Measurements from ENCODE around the gene CUL1. TPM values are rescaled to one million over a fixed set of nuclear protein-coding genes. Genes with fewer than 3 reads are reported as not detected.

The CUL1 gene
- total RNA-seq, 2 experiments from 2014 or later = 46.9 to 48.7 TPM

DNA sequence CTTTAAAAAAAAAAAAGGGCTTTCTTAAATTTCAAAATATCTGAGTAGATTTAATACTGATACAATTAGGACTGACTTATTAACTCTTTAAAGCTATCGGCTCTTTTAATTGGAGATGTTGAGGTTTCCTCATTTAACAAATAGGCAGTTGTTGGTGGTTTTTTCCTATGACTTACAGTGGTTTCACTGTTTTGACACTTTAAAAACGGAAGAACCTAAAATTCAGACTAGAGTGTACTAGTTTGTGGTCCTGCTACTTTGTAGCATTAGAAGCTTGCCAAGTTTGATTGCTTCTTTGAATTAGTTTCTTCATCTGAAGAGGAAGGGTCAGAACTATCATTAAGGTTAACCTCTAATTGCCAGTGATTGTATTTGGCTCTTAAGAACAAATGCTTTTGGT is 27.7 kb downstream of the CUL1 start:
- ChIA-PET POLR2A (interaction anchor here (1.4 kb wide), 1 partner anchor 20 kb away, joined by 3 read pairs; no protein-coding TSS in a partner anchor), CTCF (interaction anchor here (0.9 kb wide), 1 partner anchor 47 kb away, joined by 3 read pairs; no protein-coding TSS in a partner anchor)
- H3K27ac Mint-ChIP-seq = peak overlapping the region; percentile 10

DNA sequence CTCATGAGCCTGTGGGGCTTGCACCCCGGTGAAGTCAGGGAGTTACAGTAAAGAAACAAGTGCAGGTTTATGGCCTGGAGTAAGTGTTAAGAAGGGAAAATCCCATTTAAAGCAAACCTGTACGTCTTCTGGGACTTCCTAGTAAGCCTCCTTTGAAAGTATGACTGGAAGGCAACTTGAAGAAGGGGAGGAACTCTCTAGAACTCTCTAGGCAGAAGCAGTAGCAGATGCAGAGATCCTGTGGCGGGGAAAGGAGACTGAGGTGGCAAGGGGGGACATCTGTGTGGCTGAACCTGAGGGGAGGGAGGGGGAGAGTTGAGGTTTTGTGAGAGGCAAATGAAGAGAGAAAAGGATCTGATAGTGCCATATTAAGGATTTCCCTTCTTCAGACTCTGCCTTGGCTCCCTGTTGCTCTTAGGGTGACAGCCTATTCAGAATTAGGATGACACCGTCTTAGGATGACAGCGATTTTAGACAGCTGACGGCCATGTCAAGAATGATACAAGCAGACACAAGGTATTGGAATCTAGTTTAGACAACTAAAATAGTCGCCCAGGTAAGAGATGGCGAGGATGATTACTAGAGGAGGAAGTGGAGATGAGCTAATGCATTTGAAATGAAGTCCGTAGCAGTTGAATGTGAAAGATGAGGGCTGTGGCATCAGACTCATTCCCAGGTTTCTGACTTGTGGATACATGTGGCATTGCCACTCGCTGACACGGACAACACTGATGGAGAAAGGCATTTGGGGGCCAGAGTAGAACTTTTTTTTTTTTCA is 29.0 kb downstream of the CUL1 start:
- CTCF ChIA-PET = no interaction called here
- Mint-ChIP-seq H3K27ac (no peak overlapping the region), H3K4me1 (peaks cover 45% of the 10 kb centered on the region), H3K27me3 (no peaks in the 10 kb centered on the region), H3K9me3 (no peaks in the 10 kb centered on the region), H3K4me3 (no peak overlapping the region), H3K36me3 (ENCODE audit: low read depth) (peaks cover 23% of the 10 kb centered on the region)
- POLR2A ChIA-PET = no interaction called here
- DNase-seq = no peak

More for the DNA sequence above, 27.7 kb downstream of the CUL1 start:
- Mint-ChIP-seq H3K36me3 (ENCODE audit: low read depth) (peaks cover 13% of the 10 kb centered on the region), H3K4me1 (peaks cover 49% of the 10 kb centered on the region), H3K27me3 (no peaks in the 10 kb centered on the region), H3K9me3 (no peaks in the 10 kb centered on the region), H3K4me3 (no peak overlapping the region)
- no peak for DNase-seq

GRCh38 chr7:148729984-148730733 is 31.5 kb downstream of the CUL1 start:
- Mint-ChIP-seq H3K4me3 (no peak overlapping the region), H3K27me3 (no peaks in the 10 kb centered on the region), H3K36me3 (ENCODE audit: low read depth) (peaks cover 40% of the 10 kb centered on the region), H3K4me1 (peaks cover 45% of the 10 kb centered on the region), H3K9me3 (no peaks in the 10 kb centered on the region), H3K27ac (no peak overlapping the region)
- DNase-seq = no peak
- CTCF ChIA-PET = interaction anchor here (0.7 to 1.2 kb wide), 2 partner anchors 212 to 233 kb away, joined by 3 to 5 read pairs; no protein-coding TSS in a partner anchor
- POLR2A ChIA-PET = interaction anchor here (1.6 kb wide), 1 partner anchor 32 kb away, joined by 4 read pairs; the partner anchor contains the start of gene CUL1

DNA sequence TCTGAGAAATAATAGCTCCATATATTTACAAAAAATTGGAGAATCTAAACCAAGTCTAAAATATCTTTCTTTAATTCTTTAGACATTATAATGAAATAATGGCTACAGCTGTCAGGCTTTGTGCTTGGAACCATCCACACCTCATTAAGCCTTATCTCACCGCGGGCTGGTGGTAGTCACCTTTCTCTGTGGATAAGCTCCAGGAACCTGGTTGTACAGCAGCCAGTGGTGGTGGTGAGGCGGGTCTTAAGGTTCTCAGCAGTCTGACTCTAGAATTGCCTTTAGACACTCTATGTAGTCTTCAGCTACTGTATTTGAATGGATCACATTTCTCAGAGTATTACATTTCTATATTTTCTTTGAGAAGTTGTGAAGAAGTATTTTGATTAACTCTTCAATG is 34.2 kb downstream of the CUL1 start:
- POLR2A ChIA-PET = no interaction called here
- no peak for DNase-seq

GRCh38 chr7:148733496-148733895 is 34.8 kb downstream of the CUL1 start:
- H3K4me1 Mint-ChIP-seq = peaks cover 19% of the 10 kb centered on the region
- H3K4me3 Mint-ChIP-seq = no peak overlapping the region
- POLR2A ChIA-PET = no interaction called here
- peak overlapping the region; percentile 9 for H3K27ac Mint-ChIP-seq
- H3K36me3 Mint-ChIP-seq (ENCODE audit: low read depth) = peaks cover 56% of the 10 kb centered on the region
- DNase-seq = no peak
- no peaks in the 10 kb centered on the region for H3K9me3 Mint-ChIP-seq
- H3K27me3 Mint-ChIP-seq = no peaks in the 10 kb centered on the region
- CTCF ChIA-PET = no interaction called here

More for the DNA sequence above, 34.2 kb downstream of the CUL1 start:
- no peak overlapping the region for H3K27ac Mint-ChIP-seq
- no peaks in the 10 kb centered on the region for H3K9me3 Mint-ChIP-seq
- CTCF ChIA-PET = no interaction called here
- H3K4me3 Mint-ChIP-seq = no peak overlapping the region
- H3K27me3 Mint-ChIP-seq = no peaks in the 10 kb centered on the region
- peaks cover 26% of the 10 kb centered on the region for H3K4me1 Mint-ChIP-seq
- peaks cover 51% of the 10 kb centered on the region for H3K36me3 Mint-ChIP-seq (ENCODE audit: low read depth)

DNA sequence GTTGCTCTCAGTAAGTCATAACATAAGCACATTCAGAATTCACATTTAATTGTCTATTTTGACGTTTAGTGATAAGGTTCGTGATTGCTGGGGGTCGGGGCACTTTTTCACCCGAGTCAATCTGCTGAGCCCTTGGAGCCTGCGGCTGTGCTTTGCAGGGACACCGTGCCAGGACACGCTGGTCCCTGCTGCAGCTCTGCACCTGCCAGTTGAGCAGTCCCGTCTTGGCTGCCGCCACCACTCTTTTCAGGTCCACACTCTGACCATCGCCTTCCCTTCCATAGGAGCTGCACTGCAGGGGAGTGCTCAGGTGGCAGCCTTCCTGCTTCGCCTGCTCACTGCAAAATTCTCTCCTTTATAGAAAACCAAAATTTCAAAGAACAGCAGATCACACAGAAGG is 36.4 kb downstream of the CUL1 start:
- peaks cover 68% of the 10 kb centered on the region for H3K36me3 Mint-ChIP-seq (ENCODE audit: low read depth)
- no peak overlapping the region for H3K27ac Mint-ChIP-seq
- H3K9me3 Mint-ChIP-seq = no peaks in the 10 kb centered on the region
- no peak overlapping the region for H3K4me3 Mint-ChIP-seq
- ChIA-PET CTCF (no interaction called here), POLR2A (interaction anchor here (1.3 kb wide), 1 partner anchor 38 kb away, joined by 3 read pairs; no protein-coding TSS in a partner anchor)
- DNase-seq = no peak
- no peaks in the 10 kb centered on the region for H3K27me3 Mint-ChIP-seq
- peaks cover 19% of the 10 kb centered on the region for H3K4me1 Mint-ChIP-seq

GRCh38 chr7:148735967-148736366 is 37.3 kb downstream of the CUL1 start:
- no peak for DNase-seq
- no peak overlapping the region for H3K27ac Mint-ChIP-seq
- H3K4me3 Mint-ChIP-seq = no peak overlapping the region
- CTCF ChIA-PET = no interaction called here
- POLR2A ChIA-PET = interaction anchor here (1.3 kb wide), 1 partner anchor 38 kb away, joined by 3 read pairs; no protein-coding TSS in a partner anchor
- no peaks in the 10 kb centered on the region for H3K27me3 Mint-ChIP-seq
- H3K36me3 Mint-ChIP-seq (ENCODE audit: low read depth) = peaks cover 71% of the 10 kb centered on the region
- peaks cover 19% of the 10 kb centered on the region for H3K4me1 Mint-ChIP-seq
- no peaks in the 10 kb centered on the region for H3K9me3 Mint-ChIP-seq

- DNase-seq = no peak
- H3K9me3 Mint-ChIP-seq = peaks cover 6% of the 10 kb centered on the region
- H3K27me3 Mint-ChIP-seq = no peaks in the 10 kb centered on the region
- ChIA-PET POLR2A (no interaction called here), CTCF (no interaction called here)
- H3K4me1 Mint-ChIP-seq = peaks cover 6% of the 10 kb centered on the region
- H3K27ac Mint-ChIP-seq = no peak overlapping the region
- H3K4me3 Mint-ChIP-seq = no peak overlapping the region
- H3K36me3 Mint-ChIP-seq (ENCODE audit: low read depth) = peaks cover 71% of the 10 kb centered on the region
These were observed 40.2 kb downstream of the CUL1 start for GRCh38 chr7:148738737-148739535.

DNA sequence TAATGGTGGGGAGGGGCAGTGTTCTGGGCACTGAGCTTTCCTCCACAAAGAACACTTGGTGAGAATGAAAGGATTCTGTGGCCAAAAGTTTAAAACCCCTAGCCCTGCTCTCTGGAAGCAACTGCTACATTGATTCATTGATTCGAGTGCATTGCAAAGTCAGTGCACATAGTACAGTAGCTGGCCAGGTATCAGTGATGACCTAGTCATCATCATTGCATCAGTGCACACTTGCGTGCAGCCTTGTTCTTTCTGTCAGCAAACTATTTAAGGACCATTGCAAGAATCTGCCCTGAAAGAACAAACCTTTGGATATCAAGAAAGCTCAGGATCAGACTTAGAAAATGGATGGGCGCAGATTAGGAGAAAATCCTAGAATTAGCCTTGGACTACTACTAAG is 47.4 kb downstream of the CUL1 start:
- Mint-ChIP-seq H3K4me1 (peaks cover 7% of the 10 kb centered on the region), H3K4me3 (no peak overlapping the region), H3K27me3 (no peaks in the 10 kb centered on the region), H3K36me3 (ENCODE audit: low read depth) (peaks cover 60% of the 10 kb centered on the region), H3K27ac (no peak overlapping the region), H3K9me3 (peaks cover 12% of the 10 kb centered on the region)
- DNase-seq = no peak
- CTCF ChIA-PET = interaction anchor here (0.9 to 1.7 kb wide), 2 partner anchors 14 to 27 kb away, joined by 4 to 6 read pairs; no protein-coding TSS in a partner anchor
- POLR2A ChIA-PET = interaction anchor here (0.7 to 1.2 kb wide), 2 partner anchors 20 to 27 kb away, joined by 3 read pairs; no protein-coding TSS in a partner anchor

GRCh38 chr7:148747274-148747673 is 48.6 kb downstream of the CUL1 start:
- no peaks in the 10 kb centered on the region for H3K27me3 Mint-ChIP-seq
- DNase-seq = no peak
- H3K4me3 Mint-ChIP-seq = no peak overlapping the region
- peaks cover 9% of the 10 kb centered on the region for H3K9me3 Mint-ChIP-seq
- ChIA-PET POLR2A (interaction anchor here (0.7 to 1.2 kb wide), 3 partner anchors 16 to 49 kb away, joined by 3 to 5 read pairs (median 3); partner anchors contain the start of gene CUL1), CTCF (interaction anchor here (0.9 kb wide), 1 partner anchor 13 kb away, joined by 4 read pairs; no protein-coding TSS in a partner anchor)
- no peak overlapping the region for H3K27ac Mint-ChIP-seq
- H3K36me3 Mint-ChIP-seq (ENCODE audit: low read depth) = peaks cover 54% of the 10 kb centered on the region
- H3K4me1 Mint-ChIP-seq = peaks cover 7% of the 10 kb centered on the region

- DNase-seq = no peak
- ChIA-PET POLR2A (no interaction called here), CTCF (no interaction called here)
- Mint-ChIP-seq H3K4me3 (no peak overlapping the region), H3K36me3 (ENCODE audit: low read depth) (peaks cover 39% of the 10 kb centered on the region), H3K4me1 (peaks cover 11% of the 10 kb centered on the region), H3K27ac (no peak overlapping the region), H3K9me3 (peaks cover 3% of the 10 kb centered on the region), H3K27me3 (no peaks in the 10 kb centered on the region)
These were observed 52.0 kb downstream of the CUL1 start for GRCh38 chr7:148750442-148751355.

GRCh38 chr7:148753224-148753623 is 54.5 kb downstream of the CUL1 start:
- Mint-ChIP-seq H3K4me3 (no peak overlapping the region), H3K27ac (no peak overlapping the region), H3K9me3 (peaks cover 3% of the 10 kb centered on the region), H3K27me3 (no peaks in the 10 kb centered on the region), H3K36me3 (ENCODE audit: low read depth) (peaks cover 42% of the 10 kb centered on the region), H3K4me1 (peaks cover 11% of the 10 kb centered on the region)
- CTCF ChIA-PET = interaction anchor here (1.2 kb wide), 2 partner anchors 49 to 179 kb away, joined by 3 to 8 read pairs; no protein-coding TSS in a partner anchor
- DNase-seq = no peak
- POLR2A ChIA-PET = interaction anchor here (1.7 kb wide), 1 partner anchor 54 kb away, joined by 4 read pairs; no protein-coding TSS in a partner anchor

All from activated CD4-positive, alpha-beta memory T cell treated with anti-CD3 and anti-CD28 coated beads, Interleukin-2, amount 10 ng/mL, durations not matched to agents 7 days and 5 days (primary cell).